GM18526 (cell line): Measurements from ENCODE around the gene BOLA3.

Experiments
- POLR2A ChIP-seq: IDR thresholded peaks from 3 replicates; pipeline ENCODE4 v1.6.1; 2011; ENCODE audit not compliant: insufficient read length; ENCODE audit errors: extremely low read depth

The BOLA3 gene

DNA sequence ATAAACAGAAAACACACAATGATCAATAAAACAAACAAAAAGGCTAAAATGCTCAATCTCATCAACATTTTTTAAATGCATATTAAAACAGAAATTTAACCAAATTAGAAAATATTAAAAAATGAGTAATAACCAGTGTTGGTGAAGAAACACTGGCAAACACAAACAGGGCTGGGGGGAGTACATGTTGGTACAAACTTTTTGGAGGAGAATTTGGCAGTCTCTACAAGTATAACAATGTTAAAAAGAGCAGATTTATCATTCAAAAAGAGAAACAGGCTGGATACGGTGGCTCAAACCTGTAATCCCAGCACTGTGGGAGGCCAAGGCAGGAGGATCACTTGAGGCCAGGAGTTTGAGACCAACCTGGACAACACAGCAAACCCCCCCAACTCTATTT, 17.0 kb upstream of the BOLA3 start:
- no peak for TF ChIP-seq POLR2A

DNA sequence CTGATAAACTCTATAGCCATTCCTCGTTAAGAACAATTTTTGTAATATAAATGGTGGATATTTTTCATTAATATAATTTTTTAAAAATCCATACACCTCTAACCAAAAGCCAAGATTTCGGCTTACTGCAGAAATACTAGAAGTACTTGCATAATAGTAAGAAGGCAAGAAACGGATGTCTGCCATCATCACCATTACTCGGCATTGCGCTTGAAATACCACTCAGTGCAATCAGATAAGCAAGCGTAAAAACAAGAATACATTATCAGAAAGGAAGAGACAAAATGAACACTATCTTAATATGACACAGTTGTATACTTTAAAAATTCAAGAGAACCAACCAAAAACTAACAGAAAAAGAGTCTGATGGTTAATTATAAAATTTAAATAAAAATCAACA, 15.2 kb upstream of the BOLA3 start:
- no peak for TF ChIP-seq POLR2A

DNA sequence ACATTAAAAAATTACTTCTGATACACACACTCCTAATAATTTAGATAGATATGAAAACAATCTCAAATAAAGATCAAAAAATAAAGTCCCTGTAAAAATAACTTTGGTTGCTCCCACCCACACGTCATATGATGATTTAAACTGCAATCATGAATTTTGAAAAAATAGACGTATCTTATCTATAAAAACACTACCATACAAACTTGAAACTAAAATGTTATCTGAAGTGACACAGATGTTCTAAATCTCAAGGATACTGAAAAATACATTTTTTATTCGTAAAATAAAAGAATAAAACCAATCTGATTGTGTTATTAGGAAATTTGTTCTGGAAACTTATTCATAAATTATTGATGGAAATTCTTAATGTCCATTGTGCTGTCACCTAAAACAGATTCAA, 8.1 kb upstream of the BOLA3 start:
- TF ChIP-seq POLR2A, result no peak

DNA sequence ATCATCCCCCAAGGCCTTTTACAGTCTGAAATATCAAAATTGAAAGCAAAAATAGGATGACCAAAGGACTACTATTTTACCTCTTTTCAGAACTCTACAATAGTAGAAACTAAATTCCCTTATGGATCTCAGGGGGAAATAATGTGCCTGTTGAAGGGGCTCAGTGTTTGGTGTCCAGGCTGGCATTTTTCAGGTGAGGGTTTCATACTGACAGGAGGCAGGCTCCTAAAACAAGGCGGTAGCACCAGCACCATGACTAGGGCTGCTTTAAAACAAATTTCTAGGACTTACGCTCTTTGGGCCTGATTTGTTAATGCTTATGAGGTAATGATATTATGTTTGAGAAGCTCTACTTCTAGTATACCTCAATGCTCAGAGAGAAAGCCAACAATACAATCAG, 5.2 kb upstream of the BOLA3 start:
- TF ChIP-seq POLR2A, result no peak

DNA sequence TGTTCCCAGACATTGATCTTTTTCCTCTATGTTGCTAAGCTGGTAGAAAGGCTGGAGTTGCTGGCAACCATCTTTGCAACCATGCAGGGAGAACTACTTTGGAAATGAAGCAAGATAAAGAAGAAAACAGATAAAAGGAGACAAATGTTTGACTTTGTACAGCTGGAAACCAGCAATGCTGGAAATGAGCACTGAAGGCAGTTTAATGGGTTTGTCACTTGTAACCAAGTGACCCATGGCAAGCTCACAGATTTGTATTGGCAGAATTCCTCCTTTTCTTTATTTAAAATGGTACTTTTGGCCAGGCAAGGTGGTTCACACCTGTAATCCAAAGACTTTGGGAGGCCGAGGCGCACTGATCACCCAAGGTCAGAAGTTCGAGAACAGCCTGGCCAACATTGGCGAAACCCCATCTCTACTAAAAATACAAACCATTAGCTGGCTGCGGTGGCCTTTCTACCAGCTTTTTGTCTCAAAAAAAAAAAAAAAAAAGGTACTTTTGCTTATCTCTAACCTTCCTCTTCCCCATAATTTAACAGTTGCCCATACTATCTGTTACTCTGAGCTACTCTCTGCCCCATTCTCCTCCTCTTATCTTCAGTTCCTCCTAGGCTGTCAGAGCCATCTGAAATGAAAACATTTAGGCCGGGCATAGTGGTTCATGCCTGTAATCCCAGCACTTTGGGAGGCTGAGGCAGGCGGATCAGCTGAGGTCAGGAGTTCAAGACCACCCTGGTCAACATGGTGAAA, 2.0 kb upstream of the BOLA3 start:
- no peak for TF ChIP-seq POLR2A

DNA sequence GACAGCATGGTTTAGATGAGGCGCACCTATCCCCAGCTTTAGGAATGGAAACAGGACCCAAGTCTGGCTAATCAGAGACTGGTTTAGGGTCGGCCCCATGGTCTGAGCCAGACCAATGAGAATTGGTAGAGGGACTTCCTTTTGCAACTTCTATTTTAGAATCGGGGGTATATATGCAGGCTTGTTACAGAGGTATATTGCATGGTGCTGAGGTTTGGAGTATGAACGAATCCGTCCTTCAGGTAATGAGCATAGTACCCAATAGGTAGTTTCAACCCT, 1.5 kb upstream of the BOLA3 start:
- TF ChIP-seq POLR2A, result no peak

DNA sequence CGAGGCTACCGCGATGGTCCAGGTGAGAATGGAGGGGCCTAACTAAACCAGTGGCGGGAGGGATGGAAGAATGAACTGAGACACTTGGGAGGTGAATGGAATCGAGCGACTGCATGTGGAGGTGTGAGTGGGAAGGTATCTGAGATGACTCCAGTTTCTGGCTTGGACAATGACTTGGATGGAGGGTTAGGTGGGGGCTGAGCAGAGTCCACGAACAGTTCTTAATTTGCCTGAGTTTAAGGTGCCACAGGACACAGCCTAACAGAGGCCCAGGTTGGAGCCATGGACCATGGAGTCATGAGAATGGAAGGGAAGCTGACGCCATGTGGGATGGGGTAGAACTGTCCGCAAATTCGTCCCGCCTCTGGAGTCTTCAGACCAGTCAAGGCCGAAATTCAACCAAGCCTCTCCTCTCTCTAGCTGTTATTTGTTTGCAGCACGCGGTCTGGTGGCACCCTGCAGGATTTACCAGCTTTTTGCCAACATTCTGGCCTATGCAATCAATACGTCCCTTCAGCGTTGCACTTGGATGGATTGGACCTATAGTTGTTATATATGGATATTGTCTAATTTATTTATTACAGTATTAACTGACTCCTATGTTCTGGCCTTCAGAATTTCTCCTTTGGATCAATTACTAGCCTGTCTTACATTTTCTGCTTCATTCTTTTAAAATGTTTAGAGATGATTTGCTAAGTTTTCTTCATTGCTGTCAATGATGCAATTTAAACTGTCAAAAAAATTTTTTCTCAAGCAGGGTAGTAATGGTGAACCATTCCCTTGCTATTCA, 940 bp upstream of the BOLA3 start:
- no peak for TF ChIP-seq POLR2A

DNA sequence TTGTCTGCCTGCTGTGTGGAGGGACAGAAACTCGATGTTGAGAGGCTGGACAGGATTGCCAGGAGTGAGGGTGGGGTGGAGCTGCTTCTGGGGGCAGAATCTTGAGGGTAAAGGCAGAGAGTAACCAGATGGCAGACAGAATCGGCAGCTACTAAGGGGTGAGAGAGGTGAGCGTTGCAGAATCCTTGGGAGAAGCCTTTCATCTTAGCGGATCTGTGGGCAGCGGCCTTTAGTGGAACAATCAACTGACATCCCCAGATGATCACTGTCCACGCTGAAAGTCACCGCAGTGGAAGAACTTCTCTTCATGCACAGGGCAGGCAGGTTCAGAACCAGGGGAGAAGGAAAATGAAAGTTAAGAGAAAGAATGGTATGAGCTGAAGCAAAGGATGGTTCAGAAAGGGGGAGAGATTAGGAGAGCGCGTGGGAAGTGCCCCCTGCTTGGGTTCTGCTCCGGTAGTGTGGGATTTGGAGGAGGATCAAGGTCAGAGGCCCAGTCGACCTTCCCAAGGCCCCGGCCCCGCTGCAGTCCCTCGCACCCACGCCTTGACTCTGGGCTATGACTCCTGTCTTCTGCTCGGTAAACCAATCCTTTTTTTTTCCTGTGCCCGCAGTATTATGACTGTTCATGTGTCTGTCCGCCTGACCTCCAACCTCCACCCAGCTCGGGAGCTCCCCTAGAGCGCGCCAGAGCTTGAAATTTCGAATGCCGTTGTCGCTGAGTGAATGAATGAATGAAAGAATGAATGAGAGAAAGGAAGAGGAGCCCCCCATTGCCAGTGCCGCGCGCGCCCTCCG, 584 bp downstream of the BOLA3 start:
- no peak for TF ChIP-seq POLR2A

DNA sequence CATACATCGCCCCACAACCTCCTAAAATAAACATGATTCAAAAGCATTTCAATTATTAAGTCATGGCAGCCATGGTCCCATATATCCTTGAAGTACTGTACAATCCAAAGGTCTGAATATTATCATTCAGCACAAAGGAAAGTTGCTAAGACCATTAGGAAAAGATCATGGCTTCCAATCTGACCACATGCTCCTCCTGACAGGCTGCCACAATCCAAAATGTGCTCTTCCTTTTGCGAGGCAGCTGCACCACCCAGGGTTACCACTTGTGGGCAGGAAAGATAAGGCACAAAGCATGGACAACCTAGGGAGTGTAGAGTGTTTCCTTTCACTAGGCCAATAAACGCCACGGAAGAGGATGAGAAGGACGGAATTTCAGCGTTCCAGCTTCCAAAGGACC, 5.4 kb downstream of the BOLA3 start:
- TF ChIP-seq POLR2A, result no peak

DNA sequence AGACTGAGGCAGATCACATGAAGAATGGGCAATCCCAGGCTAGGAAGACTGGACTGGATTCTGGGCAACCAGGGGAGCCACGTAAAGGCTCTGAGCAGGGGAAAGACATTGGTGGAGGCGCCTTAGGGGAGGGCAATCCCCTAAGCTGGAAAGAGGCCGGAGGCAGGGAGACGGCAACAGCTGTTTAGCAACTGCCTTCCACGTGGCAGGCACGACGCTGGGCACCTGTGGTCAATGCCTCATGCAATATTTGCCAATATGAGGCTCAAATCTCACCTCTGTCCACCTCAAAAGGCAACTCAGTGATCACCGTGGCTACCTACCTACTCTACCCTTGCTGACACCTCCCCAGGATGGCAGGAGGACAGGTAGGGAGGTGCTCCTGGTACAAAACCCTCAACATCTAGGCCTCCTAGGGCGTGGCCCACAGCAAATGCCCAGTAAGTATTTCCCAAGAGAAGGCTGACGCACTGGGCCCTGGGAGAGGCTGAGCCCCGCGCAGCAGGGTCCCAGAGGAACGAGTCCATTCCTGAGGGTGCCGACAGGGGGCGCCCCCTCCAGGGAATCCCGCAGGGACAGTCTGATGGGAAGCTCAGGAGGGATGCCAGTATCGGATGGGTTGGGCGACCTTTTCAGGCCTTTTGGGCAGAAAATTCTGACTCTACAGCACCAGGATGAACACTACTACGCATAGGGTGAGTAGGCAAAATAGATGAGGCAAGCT, 8.9 kb downstream of the BOLA3 start:
- no peak for TF ChIP-seq POLR2A

DNA sequence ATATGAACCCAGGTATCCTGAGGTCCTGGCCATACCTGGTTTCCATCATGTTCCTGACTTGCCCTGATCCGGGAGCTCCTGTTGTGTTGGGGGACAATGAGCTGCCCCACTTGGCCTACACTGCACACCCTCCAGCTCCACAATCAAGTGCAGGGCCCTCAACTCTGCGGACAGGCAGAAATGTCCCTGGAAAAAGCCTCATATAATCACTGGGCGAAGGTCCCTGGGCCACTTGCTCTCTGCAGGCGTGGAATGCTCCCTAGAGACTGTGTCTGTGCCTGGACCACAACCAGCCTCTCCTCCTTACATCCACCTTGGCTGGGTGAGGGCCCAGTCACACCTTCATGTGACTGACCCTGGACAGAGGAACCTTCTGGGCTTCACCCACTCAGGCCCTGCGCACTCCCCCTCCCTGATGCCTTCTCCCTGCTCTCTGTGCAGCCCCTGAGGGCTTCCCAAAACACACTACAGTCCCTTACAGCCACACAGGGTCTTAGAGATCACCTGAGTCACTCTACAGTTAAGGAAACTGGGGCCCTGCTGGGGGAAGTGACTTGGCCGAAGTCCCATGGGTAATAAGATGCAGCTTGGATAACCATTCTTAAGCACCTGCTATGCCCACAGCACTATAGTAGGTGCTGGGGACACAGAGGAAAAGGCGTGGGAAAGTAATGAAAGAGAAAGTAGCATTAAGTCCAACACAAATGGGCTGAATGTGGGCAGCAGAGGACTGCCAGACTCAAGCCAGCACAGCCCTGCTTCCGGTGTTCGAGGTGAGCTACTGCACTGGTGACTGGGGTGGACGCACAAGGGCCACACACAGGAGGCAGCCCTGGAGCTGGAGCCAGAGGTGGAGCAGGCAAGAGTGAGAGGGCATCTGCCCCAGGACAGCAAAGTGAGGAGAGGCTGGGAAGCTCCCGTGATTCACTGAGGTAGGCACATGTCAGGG, 9.8 kb downstream of the BOLA3 start:
- no peak for TF ChIP-seq POLR2A

DNA sequence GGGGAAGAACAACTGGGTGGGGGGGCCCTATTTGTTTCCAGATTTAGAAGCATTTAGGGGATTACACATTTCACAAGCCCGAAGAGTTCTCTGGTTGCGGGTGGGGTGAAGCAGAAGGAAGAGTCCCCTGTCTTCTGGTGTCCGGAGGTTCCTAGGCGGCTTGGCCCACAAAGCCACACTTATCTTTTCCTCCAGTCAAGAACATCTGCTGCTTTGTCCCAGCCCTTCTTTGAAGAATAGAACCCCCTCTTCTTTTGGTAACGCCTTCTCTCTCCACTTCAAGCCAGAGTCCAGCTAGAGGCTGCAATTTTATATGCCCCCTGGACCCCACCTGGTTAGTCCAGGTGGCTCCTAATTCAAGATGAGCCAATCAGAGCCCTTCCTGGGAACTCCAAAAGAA, 15.8 kb downstream of the BOLA3 start:
- no peak for TF ChIP-seq POLR2A

DNA sequence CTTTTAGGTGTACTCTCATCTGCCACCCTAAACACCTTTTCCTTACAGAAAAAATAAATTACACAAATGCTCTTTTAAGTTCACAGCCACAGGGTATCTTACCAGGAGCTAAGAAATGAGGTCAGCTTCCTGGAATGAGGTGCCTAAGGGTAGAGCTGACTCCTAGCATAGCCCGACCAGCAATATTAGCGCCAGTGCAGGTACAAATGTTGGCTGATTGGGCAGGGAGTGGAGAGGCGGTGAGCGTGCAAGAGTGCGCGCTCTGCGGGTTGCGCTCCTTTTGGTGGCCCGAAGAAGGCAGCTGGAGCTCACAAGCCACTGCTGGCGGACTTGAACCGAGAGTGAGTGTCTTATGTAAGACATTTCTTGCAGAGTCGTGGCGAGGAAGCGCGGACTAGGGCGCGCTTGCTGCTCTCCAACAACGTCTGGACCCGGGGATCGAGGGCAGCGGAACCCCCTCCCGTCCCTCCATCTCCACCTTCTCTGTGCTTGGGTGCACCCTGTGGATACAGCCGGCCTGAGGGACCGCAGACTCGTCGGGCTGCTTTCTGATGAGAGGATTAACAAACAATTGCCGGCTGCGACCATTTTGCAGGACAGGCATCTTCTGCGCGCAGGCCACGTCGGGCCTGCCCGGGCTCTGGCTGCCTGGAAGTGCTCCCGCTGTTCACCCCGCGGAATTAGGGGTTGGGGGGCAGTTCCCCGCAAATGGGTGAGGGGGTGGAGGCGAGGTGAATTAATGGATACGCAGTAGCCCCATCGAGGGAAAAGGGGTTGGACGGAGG, 17.3 kb downstream of the BOLA3 start:
- no peak for TF ChIP-seq POLR2A

DNA sequence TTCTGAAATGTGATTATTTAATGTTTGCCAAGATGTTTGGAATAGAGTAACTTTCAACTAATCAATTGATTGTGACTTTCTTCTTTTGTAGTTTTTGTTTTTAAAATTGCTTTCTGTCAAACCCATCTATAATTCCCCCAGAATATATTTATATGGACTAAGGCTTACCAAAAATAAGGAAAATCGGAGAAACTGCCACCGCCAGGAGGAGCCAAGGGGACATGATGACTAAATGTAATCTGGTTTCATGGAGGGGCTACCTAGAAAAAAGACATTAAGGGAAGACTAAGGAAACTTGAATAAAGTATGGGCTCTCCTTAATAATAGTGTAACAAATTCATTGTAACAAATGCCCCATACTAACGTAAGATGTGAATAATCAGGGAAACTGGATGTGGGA, 19.5 kb downstream of the BOLA3 start:
- no peak for TF ChIP-seq POLR2A
